GM18498 (cell line): ENCODE measurements around the gene TIGAR.
A peak's percentile ranks its signal among the peaks of the same experiment; 100 is the strongest.

Experiments used
- ATAC-seq: cut with Tn5 transposase; IDR thresholded peaks from one replicate; pipeline ENCODE4 v1.9.1; 2021; ENCODE audit warnings: mild to moderate bottlenecking, moderate library complexity; ENCODE audit not compliant: unreplicated experiment

TIGAR gene, protein sequence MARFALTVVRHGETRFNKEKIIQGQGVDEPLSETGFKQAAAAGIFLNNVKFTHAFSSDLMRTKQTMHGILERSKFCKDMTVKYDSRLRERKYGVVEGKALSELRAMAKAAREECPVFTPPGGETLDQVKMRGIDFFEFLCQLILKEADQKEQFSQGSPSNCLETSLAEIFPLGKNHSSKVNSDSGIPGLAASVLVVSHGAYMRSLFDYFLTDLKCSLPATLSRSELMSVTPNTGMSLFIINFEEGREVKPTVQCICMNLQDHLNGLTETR

DNA sequence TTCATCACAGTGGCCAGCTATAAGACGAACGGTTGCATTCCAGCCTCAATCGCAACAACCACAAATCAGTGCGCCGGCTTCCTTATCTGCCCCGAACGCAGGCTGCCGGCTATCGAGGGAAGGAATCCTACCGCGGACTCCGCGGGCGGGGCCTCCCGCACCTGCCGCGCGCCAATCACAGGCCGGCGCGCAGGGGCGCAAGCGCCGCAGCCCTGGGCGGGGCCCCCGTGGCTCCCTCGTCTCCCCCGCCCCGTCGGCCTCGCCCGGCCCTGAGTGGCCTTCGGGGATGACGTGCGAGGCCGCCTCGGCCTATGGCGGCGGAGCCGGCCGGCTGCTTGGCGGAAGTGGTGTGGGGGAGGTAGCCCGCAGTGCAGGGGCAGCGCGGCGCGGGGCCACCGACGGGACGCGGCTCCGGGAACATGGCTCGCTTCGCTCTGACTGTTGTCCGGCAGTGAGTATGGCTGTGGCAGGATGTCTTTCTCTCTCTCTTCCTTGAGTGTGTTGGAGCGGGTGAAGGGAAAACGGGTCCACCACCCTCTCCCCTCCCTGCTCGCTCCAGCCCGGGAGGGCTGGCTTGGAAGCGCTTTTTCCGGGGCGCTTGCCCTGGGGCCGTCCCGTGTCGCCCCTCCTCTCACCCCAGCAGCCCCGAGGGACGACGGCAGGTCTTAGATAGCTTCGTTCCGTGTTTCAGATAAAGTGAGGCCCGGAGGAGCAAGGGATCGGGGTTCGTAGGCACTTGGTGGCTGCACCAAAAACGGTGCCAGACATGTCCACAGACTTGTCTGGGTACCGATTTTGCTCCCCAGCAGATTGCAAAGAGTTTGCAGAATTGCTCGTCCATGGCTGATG, at the start of gene TIGAR:
TSS of gene TIGAR (plus strand) at position 361 of the 849 bp plus-strand sequence. CDS start at position 420, 59 bp downstream.
- ATAC-seq: peak; percentile 95

DNA sequence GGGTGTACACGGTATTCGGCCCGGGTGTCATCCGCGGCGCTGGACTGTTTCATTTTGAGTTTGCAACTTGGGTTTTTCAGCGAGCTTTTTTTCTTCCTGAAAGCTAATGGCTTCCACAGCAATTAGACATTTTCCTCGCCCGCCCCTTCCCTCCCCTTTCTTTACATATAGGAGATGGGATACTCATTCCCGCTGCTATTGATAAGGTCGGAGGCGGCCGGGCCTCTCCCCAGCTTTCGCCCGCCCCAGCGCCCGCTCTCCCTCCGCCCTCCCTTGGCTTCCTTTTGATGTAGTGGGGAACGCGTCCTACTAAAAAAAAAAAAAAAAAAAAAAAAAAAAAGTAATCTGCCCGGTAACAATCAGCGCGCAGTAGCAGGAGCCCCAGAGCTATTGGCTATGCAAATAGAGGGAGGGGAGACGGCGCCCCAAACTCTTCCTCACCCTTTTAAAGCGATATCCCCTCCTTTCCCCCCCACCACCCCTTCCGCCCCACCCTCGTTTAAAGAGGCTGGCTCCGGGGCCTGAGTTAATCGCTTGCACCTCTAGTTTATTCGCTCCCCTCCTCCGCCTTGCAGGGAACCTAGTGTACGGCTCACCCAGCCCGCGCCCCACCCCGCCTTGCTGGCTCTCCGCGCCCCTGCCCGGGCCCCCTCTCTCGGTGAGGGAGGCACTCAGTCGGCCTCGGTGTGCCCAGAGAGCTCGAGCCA, 49.1 kb upstream of the TIGAR start:
- peak; percentile 51 for ATAC-seq

DNA sequence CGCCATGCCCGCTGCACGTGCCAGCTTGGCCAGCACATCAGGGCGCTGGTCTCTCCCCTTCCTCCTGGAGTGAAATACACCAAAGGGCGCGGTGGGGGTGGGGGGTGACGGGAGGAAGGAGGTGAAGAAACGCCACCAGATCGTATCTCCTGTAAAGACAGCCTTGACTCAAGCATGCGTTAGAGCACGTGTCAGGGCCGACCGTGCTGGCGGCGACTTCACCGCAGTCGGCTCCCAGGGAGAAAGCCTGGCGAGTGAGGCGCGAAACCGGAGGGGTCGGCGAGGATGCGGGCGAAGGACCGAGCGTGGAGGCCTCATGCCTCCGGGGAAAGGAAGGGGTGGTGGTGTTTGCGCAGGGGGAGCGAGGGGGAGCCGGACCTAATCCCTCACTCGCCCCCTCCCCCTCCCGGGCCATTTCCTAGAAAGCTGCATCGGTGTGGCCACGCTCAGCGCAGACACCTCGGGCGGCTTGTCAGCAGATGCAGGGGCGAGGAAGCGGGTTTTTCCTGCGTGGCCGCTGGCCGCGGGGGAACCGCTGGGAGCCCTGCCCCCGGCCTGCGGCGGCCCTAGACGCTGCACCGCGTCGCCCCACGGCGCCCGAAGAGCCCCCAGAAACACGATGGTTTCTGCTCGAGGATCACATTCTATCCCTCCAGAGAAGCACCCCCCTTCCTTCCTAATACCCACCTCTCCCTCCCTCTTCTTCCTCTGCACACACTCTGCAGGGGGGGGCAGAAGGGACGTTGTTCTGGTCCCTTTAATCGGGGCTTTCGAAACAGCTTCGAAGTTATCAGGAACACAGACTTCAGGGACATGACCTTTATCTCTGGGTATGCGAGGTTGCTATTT, 48.4 kb upstream of the TIGAR start:
- ATAC-seq: peak; percentile 8

DNA sequence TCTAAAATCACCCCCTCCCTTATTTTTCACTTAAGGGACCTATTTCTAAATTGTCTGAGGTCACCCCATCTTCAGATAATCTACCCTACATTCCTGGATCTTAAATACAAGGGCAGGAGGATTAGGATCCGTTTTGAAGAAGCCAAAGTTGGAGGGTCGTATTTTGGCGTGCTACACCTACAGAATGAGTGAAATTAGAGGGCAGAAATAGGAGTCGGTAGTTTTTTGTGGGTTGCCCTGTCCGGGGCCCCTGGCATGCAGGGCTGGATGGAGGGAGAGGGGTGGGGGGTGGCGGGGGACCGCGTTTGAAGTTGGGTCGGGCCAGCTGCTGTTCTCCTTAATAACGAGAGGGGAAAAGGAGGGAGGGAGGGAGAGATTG, 47.8 kb upstream of the TIGAR start:
- no peak for ATAC-seq

DNA sequence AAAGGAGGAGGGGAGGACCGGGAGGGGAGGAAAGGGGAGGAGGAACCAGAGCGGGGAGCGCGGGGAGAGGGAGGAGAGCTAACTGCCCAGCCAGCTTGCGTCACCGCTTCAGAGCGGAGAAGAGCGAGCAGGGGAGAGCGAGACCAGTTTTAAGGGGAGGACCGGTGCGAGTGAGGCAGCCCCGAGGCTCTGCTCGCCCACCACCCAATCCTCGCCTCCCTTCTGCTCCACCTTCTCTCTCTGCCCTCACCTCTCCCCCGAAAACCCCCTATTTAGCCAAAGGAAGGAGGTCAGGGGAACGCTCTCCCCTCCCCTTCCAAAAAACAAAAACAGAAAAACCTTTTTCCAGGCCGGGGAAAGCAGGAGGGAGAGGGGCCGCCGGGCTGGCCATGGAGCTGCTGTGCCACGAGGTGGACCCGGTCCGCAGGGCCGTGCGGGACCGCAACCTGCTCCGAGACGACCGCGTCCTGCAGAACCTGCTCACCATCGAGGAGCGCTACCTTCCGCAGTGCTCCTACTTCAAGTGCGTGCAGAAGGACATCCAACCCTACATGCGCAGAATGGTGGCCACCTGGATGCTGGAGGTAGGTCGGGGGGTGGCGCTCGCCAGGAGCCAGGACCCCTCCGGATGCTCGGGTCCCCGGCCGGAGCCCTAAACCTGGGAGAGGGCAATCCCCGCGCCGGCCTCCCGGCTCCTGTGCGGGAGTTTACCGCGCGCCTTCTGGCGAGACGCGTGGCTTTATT, 47.2 kb upstream of the TIGAR start, which contains the start of gene CCND2:
TSS of gene CCND2 (plus strand) at position 111 of the 744 bp plus-strand sequence. CDS start at position 390, 279 bp downstream.
- no peak for ATAC-seq

DNA sequence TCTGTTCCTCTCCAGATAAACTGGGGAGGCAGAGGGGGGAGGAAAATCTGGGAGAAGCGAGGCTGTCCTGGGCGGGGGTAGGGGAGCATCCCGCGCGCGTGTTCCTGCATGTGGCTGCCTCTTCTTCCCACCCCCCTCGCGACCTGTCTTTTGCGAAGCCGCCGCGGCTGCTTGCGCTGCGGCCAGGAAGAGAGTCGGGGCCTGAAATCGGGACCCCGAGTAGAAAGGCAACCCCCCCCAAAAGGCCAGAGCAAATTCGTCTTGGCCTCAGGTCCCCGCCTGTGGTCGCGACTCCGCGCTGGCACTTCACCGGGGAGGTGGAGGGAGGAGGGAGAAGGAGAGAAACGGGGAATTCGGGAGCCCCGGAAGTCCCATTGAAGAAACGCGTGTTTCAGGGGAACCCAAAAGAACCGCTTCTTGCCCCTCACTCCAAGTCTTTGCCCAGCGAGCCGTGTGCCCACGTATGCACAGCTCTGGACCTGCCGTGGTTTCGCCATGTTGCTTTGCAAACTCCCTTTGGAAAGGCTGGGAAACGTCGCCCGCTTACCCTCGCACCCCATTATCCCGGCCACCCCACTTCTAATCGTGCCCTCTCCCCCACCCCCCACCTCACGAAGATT, 46.5 kb upstream of the TIGAR start:
- ATAC-seq: no peak

DNA sequence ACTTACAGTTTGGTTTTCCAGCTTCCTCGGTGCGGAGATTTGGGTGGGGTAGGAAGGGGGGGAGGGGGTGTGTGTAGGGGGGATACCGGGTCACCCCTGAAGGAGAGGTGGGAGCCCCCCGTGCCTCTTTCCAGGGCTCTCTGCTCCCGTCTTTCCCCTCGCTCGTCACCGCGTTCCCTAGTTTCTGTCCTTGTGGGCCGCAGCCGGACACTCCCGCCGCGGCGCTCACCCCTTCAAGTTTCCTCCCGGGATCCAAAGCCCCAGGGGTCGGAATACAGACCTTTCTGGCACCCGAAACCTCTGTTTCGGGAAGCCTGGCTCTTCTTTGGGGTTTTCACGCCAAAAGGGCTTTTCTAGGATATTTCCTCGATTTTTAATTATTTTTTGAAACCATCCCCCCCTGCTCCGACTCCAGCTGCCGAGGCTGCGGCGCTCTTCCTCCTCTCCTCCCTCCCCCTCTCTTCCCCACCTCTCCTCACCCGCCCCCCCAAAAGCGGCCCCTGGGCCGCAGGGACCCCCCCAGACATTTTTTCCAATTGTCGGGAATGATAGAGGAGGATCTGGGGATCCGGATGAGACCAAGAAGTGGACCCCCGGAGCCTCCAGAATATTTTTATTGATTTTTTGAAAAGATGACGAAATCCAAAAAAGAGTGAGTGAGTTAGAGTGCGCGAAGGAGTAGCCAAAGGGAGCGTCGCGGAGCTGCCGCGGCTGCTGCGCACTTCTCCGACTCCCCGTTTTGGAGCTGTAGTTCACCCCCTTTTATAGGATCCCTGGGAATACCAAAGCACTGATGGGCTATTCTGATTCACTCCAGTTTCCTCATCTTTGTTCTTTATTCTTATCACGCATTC, 45.8 kb upstream of the TIGAR start:
- no peak for ATAC-seq

DNA sequence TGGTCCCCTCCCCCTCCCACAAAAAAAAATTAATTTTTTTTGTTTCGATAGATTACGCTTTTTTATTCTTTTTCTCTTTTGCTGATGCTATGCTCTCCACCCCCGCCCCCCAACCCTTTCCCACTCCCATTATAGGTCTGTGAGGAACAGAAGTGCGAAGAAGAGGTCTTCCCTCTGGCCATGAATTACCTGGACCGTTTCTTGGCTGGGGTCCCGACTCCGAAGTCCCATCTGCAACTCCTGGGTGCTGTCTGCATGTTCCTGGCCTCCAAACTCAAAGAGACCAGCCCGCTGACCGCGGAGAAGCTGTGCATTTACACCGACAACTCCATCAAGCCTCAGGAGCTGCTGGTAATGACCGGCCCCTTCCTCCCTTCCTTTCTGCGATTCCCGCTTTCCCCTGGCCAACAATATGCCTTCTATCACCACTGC, 45.1 kb upstream of the TIGAR start:
- no peak for ATAC-seq

DNA sequence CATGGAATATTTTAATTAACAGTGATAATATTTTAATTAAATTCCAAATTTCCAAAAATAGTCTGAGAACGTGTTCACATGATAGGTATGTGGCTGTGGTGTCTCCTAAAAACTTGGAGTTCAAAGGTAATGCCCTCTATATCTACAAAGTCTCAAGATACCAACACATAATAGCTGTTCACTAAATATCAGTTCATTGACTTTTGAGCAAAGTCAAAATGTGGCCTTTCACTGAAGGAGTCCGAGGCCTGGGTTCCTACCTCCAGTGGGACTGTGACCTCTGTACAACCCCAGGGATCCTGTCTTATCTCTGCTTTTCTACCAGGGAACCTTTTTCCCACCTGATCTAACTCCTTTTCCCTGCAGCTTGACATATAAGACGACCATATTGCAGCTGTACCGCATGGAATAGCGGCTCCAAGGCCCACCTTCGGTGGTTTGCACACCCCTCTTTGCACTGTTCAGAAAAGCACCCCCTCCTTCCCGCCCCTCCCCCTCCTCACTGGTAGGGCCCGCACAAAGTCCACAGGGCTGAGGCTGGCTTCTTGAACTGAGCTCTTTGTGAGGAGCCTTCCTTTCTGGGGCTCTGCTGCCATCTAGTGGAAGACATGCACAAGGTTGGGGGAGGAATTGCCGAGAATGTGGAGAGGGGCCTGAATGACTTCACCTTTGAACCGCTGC, 44.3 kb upstream of the TIGAR start:
- ATAC-seq: peak; percentile 31

DNA sequence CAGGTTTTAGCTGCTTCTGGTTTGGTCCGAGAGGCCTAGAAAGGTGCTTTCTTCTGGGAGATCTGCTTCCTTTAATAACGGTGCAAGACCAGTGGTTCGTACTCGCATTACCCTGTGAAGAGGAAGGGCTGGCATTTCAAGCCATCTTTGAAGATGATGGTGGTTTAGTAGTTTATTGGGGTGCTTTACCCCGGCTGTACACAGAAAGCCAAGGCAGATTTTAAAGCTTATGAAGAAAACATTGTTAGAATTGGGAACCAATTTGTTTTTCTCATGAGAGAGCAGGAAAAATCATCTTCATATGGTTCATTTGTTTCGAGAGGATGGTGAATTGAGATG, 43.8 kb upstream of the TIGAR start:
- ATAC-seq: no peak

DNA sequence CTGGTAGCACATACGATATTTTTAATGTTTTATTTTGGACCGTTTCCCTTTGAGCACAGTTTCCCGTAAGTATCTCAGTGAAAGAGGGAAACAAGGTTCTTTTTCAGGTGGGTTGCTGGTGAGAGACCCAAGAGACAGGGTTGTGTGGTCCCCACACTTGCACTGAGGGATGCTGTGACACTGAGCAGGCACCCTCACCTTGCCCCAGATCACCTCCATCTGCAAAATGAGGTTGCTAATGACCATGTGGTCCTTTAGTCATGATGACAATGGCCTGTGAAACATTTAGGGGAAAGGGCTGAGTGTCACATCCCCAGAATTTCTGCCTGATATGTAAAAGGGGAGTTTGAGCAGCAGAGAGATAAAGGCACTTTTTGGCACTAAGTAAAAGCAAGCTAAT, 43.2 kb upstream of the TIGAR start:
- ATAC-seq: no peak

DNA sequence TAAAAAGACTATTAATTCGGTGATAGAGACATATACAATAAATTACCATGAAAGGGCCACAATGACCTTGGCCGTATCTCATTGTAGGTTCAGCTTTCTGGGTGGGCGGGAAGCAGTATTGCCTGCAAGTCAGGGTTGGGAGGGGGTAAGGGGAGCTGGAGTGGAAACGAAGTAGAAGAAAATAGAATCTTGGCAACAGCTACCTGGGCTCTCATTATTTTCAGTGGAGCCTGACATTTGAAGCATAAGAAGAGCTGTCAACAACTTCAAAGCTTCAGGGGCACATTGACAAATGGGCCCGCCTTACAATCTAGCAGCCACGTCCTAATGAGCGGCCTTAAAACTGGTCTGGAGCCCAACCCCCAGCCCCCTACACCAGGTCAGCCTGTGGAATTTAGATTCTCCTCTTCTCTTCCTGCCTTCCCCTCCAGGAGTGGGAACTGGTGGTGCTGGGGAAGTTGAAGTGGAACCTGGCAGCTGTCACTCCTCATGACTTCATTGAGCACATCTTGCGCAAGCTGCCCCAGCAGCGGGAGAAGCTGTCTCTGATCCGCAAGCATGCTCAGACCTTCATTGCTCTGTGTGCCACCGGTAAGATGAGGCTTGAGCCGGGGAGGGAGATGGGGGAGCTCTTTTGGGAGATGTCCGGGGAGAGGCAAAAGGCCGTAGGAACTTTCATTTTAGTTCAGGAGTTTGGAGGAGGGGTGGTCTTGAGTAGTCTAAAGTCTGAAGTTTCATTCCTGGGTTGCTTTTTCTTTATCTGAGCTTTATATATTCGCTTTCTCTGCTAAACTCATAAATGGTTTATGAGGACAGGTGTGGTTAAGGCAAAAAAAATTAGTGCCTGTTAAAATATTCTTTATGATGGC, 42.5 kb upstream of the TIGAR start:
- no peak for ATAC-seq

DNA sequence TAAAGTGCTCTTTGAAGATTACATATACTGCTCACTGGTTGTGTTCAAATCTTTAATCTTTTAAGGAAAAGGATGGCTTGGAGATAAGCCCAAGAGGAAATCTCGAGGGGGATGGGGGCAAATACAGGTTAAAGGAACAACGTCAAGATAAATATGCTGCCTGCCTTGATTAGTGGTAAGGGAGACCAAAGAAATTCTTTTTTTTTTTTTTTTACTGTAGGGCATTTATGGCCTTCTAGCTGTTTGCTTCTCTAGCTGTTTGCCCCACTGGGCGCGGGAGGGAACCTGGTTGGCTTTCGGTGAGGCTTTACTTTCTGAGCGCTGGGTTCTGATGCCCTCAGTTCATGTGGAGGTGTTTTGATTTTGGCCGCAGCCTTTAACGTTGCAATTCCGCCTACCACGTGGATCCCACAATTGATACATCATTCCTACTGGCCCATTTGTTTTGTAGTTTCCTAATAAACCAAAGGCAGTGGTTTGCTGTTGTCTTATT, 41.8 kb upstream of the TIGAR start:
- ATAC-seq: no peak

DNA sequence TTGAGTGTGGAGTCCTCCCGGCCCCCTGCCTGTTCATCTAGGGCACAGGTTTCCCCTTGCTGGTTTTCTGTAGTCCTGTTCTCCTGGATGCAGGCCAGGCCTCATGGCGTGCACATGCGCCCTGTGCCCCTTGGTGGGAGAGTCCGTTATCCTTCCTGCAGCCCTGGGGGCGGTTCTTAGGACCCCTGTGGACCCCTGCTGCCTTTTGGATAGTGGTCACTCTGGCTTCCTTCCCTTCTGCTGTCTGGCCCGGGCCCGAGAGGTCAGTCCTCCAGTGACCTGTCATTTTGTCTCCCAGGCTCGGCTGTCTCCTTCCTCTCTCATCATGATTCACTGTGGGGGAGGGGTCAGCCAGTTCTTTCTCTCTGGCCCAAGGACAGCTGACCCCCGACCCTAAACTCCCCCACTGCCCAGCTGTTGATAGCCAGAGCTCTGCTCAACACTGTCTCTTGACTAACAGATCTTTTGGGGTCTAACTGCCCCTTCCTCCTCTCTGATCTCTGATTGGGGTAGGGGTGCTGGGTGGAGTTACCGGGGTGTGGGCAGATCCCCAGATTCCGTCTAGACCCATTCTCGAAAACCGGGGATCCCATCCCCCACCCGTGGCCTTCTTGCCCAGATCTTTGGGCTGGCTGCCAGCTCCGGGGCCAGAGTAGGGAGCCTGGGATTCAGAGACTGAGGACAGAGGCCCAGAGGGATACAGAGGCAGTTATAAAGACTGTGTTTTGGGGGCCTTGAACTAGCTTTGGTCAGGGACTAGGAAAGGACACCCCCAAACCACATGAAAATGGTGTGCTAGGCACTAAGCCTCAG, 40.5 kb upstream of the TIGAR start:
- ATAC-seq: no peak

DNA sequence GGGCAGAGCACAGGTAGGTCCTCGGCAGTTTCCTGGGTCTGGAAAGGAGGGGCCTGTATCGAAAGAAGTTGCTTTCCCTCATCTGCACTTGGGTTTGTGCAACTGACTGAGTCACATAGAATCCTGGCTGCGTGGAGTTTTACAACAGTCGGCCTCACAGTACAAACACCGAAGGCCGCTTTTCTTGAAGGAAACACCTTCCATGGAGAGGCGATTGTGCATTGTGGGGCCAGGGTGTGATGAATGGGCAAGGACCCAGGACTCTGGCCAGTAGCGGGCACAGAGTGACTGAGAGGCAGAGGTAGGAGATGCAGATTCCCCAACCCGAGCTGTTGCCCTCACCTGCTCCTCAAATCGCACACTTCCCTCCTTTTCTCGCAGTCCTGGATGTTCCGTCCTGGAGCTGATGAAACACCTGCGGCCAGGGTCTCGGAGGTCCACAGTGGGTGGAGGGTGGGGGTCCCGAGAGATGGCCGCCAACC, 39.8 kb upstream of the TIGAR start:
- ATAC-seq: no peak
